Endothelial cell of umbilical vein (primary cell): Measurements from ENCODE around the gene FCRL2. TPM values are rescaled to one million over a fixed set of nuclear protein-coding genes. Genes with fewer than 3 reads are reported as not detected.

ENCODE experiments used
- BruUV-seq: library from RNA; stranded (reverse); fragments of 400-500 nt; replicated peaks from 2 replicates; lab custom pipeline; 2021; lab: Mats Ljungman, UMichigan
- CTCF ChIA-PET: fragments of 300-600, 350-600 bp; sonication (Branson Sonifier 250); formaldehyde crosslinking; loops from one replicate; lab custom pipeline; 2021; ENCODE audit warnings: antibody characterized with exemption, inconsistent platforms; lab: Charles Lee
- POLR2A ChIA-PET: fragments of 300-600, 350-600 bp; sonication (Branson Sonifier 250); formaldehyde crosslinking; loops from one replicate; lab custom pipeline; 2021; ENCODE audit warnings: antibody characterized with exemption, inconsistent platforms; lab: Charles Lee
- DNase-seq: peaks from one replicate; pipeline ENCODE4 v3.0.0-alpha.2; 2011; ENCODE audit warnings: low read depth, low spot score
- FAIRE-seq: peaks from 2 replicates; lab custom pipeline; 2011; peaks lifted over from hg19 to GRCh38; lab: Jason Lieb, UNC
- H2AFZ ChIP-seq: 2 replicates; pipeline ENCODE4 v1.6.0; 2012; ENCODE audit warnings: low read depth, low read length, control low read depth, inconsistent platforms
- H3K27ac ChIP-seq: 2 replicates; pipeline ENCODE4 v1.5.1; 2011; ENCODE audit warnings: low read depth, mild to moderate bottlenecking, control low read depth, low read length, moderate library complexity; ENCODE audit not compliant: insufficient read depth
- H3K27me3 ChIP-seq, 2 experiments: 2 replicates each; pipeline versions ENCODE4 v1.6.0 to v1.6.1; 2011; ENCODE audit warnings: low read length in 2 of 2, mixed read lengths in 1 of 2; ENCODE audit not compliant: control insufficient read depth in 2 of 2, insufficient read depth in 2 of 2
- H3K36me3 ChIP-seq, 2 experiments: 2 replicates in 1 of 2; 3 replicates in 1 of 2; pipeline ENCODE4 v1.5.1; 2011; ENCODE audit warnings: low read length in 2 of 2, mild to moderate bottlenecking in 1 of 2, moderate library complexity in 1 of 2; ENCODE audit not compliant: control insufficient read depth in 2 of 2, insufficient read depth in 2 of 2; ENCODE audit errors: extremely low read depth in 1 of 2
- H3K4me1 ChIP-seq: 3 replicates; pipeline ENCODE4 v1.5.1; 2011; ENCODE audit warnings: mild to moderate bottlenecking, low read length; ENCODE audit not compliant: control insufficient read depth, insufficient read depth; ENCODE audit errors: extremely low read depth
- H3K4me2 ChIP-seq: 2 replicates; pipeline ENCODE4 v1.6.1; 2011; ENCODE audit warnings: low read length, control low read depth, mixed read lengths; ENCODE audit not compliant: insufficient read depth
- H3K4me3 ChIP-seq, 3 experiments: fragments of 200-600 bp in 1 of 3; sonication (generic), shearing (Covaris generic) in 1 of 3; replicated peaks in 1 of 3; 2 replicates each; pipeline ENCODE4 v1.5.1; 2011 to 2016; ENCODE audit warnings: control low read depth in 3 of 3, low read length in 3 of 3, mild to moderate bottlenecking in 2 of 3, inconsistent platforms in 1 of 3, low read depth in 1 of 3, moderate library complexity in 1 of 3; ENCODE audit not compliant: insufficient read depth in 1 of 3
- H3K79me2 ChIP-seq: 2 replicates; pipeline ENCODE4 v1.6.0; 2012; ENCODE audit warnings: low read length, inconsistent platforms; ENCODE audit not compliant: control insufficient read depth, insufficient read depth
- H3K9ac ChIP-seq: replicated peaks from 2 replicates; pipeline ENCODE3; 2011; ENCODE audit warnings: low read length, control low read depth; ENCODE audit not compliant: insufficient read depth; ENCODE audit errors: extremely low read depth
- H3K9me1 ChIP-seq: replicated peaks from 3 replicates; pipeline ENCODE4 v1.6.0; 2011; ENCODE audit warnings: mild to moderate bottlenecking, low read length; ENCODE audit not compliant: control insufficient read depth, insufficient read depth; ENCODE audit errors: extremely low read depth
- H3K9me3 ChIP-seq: replicated peaks from 2 replicates; pipeline ENCODE4 v1.5.1; 2012; ENCODE audit warnings: low read length, inconsistent platforms; ENCODE audit not compliant: control insufficient read depth, insufficient read depth
- H4K20me1 ChIP-seq: replicated peaks from 2 replicates; pipeline ENCODE3; 2011; ENCODE audit warnings: mild to moderate bottlenecking, low read length; ENCODE audit not compliant: control insufficient read depth, insufficient read depth; ENCODE audit errors: extremely low read depth
- CTCF ChIP-seq, 2 donors: IDR thresholded peaks; 1 replicate in 1 of 2; 2 replicates in 1 of 2; pipeline ENCODE4 v1.5.1; 2011; ENCODE audit warnings: low read length in 2 of 2, mild to moderate bottlenecking in 2 of 2, moderate library complexity in 2 of 2, control low read depth in 1 of 2, inconsistent platforms in 1 of 2, low read depth in 1 of 2; ENCODE audit not compliant: insufficient read depth in 1 of 2; ENCODE audit errors: extremely low read depth in 1 of 2
- EZH2 ChIP-seq: IDR thresholded peaks from 2 replicates; pipeline ENCODE4 v1.6.1; 2012; ENCODE audit warnings: borderline replicate concordance, low read depth, mild to moderate bottlenecking, moderate library complexity, low read length, inconsistent platforms; ENCODE audit not compliant: severe bottlenecking
- FOS ChIP-seq: IDR thresholded peaks from 2 replicates; pipeline ENCODE4 v1.6.1; 2011; ENCODE audit warnings: mild to moderate bottlenecking, low read length, moderate library complexity, borderline replicate concordance; ENCODE audit not compliant: insufficient read depth
- GATA2 ChIP-seq: IDR thresholded peaks from 2 replicates; pipeline ENCODE4 v1.7.0; 2011; ENCODE audit warnings: low read depth, mild to moderate bottlenecking, moderate library complexity, mixed read lengths, low read length; ENCODE audit not compliant: insufficient read length, insufficient read depth
- JUN ChIP-seq: IDR thresholded peaks from 2 replicates; pipeline ENCODE4 v1.6.1; 2011; ENCODE audit warnings: borderline replicate concordance, low read depth; ENCODE audit not compliant: insufficient read length, insufficient read depth
- MYC ChIP-seq: IDR thresholded peaks from one replicate; pipeline ENCODE4 v1.6.1; 2011; ENCODE audit warnings: mild to moderate bottlenecking, low read depth, low read length
- POLR2A ChIP-seq: IDR thresholded peaks from 2 replicates; pipeline ENCODE4 v1.6.1; 2012; ENCODE audit warnings: low read depth, mild to moderate bottlenecking, control low read depth, low read length
- POLR2AphosphoS5 ChIP-seq: IDR thresholded peaks from 2 replicates; pipeline ENCODE4 v1.6.1; 2012; ENCODE audit warnings: low read depth, mild to moderate bottlenecking, control low read depth, low read length, moderate library complexity; ENCODE audit not compliant: insufficient read depth
- dilution Hi-C: fragments of 300-500 bp; cut with MboI; formaldehyde crosslinking; loops from one replicate; pipeline ENCODE4 v1.15.0; 2019; ENCODE audit warnings: low sequenced_read_pairs; ENCODE audit not compliant: extremely low pct_ligation_motif_present
- intact Hi-C: fragments of 100-400 bp; cut with micrococcal nuclease; formaldehyde crosslinking; loops from one replicate; pipeline ENCODE4 v1.10.0; 2022
- polyA plus RNA-seq, 4 experiments: library from polyadenylated mRNA; depleted of rRNA in 3 of 4; stranded (reverse) in 3 of 4; unstranded in 1 of 4; fragments of >200 nt; gene quantifications; 2 replicates each; pipeline versions ENCODE4 v1.2.1 to v1.2.3, GENCODE V29; 2011 to 2012; ENCODE audit warnings: missing spikeins in 1 of 4
- total RNA-seq: library from RNA; stranded (reverse); gene quantifications from 2 replicates; pipeline ENCODE4 v1.2.3, GENCODE V29; 2021
- TF ChIP-seq, protein P1 (sequence below): IDR thresholded peaks from 2 replicates; pipeline ENCODE4 v1.6.1; 2011; ENCODE audit not compliant: insufficient read depth, insufficient read length

FCRL2 gene
- total and polyA plus RNA-seq, 2 donors (not counting 3 experiments of a cell fraction or from before 2014, with no cell fraction given): not detected

- intact Hi-C loops (no loop called here), dilution Hi-C loops (no loop called here)
- Histone ChIP-seq H3K9me3 (no peaks in the 10 kb centered on the region), H3K27ac (no peak overlapping the region), H4K20me1 (no peaks in the 10 kb centered on the region), H2AFZ (no peak overlapping the region), H3K9ac (no peak overlapping the region), H3K4me2 (no peak overlapping the region), H3K79me2 (no peaks in the 10 kb centered on the region), H3K27me3 (no peaks in the 10 kb centered on the region), H3K4me3 (no peak overlapping the region), H3K9me1 (no peaks in the 10 kb centered on the region), H3K4me1 (no peaks in the 10 kb centered on the region), H3K36me3 (no peaks in the 10 kb centered on the region)
- FAIRE-seq: no peak
- no peak for DNase-seq
- POLR2A ChIA-PET: no interaction called here
- no TSS peak for BruUV-seq
- TF ChIP-seq FOS: no peak
- TF ChIP-seq, protein P1, sequence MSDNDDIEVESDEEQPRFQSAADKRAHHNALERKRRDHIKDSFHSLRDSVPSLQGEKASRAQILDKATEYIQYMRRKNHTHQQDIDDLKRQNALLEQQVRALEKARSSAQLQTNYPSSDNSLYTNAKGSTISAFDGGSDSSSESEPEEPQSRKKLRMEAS: no peak
- TF ChIP-seq CTCF (IDR thresholded peaks at IDR 0.05; ENCODE audit: extremely low read depth in 1 of 2, insufficient read depth in 1 of 2, low read depth in 1 of 2, low read length in 2 of 2): no peak
- TF ChIP-seq MYC: no peak
- no peak for TF ChIP-seq EZH2
- TF ChIP-seq JUN: no peak
- no peak for TF ChIP-seq GATA2
- no peak for TF ChIP-seq POLR2AphosphoS5
- TF ChIP-seq POLR2A: no peak
- CTCF ChIA-PET: no interaction called here
Measured at GRCh38 chr1:157784801-157785200, 7.9 kb upstream of the FCRL2 start.
